PC-3 (cell line): Measurements from ENCODE around the gene CXCL13.

Source experiments
- EZH2 ChIP-seq: fragments of 300-600 bp; sonication (generic); IDR thresholded peaks from one replicate; pipeline ENCODE4 v1.6.1; 2017; ENCODE audit warnings: antibody characterized with exemption, mild to moderate bottlenecking, low read length; ENCODE audit not compliant: unreplicated experiment
- TF ChIP-seq, protein P1 (sequence below): fragments of 300-600 bp; sonication (generic); conservative IDR thresholded peaks from 2 replicates; pipeline ENCODE4 v1.5.1; 2017; ENCODE audit warnings: antibody characterized with exemption, low read depth, mild to moderate bottlenecking, low read length

DNA sequence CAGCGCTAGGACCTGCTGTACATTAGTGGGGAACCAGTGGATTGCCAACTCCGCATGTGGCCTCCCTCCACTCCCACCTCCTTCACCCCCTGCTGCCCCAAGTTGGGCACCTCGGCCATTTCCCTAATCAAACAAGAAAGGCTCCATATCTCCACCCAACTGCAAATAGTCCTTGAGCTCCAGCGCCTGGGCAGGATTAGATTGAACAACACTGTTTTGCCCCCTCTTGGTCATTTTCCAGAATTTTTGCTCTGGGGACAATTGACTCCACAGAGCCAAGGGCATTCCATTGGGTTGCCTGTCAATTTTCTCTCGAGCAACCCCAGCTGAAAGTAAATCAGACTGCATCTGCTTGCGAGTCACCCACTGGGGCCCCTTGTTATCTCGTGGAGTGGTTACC, 29.6 kb downstream of the CXCL13 start:
- TF ChIP-seq, protein P1, sequence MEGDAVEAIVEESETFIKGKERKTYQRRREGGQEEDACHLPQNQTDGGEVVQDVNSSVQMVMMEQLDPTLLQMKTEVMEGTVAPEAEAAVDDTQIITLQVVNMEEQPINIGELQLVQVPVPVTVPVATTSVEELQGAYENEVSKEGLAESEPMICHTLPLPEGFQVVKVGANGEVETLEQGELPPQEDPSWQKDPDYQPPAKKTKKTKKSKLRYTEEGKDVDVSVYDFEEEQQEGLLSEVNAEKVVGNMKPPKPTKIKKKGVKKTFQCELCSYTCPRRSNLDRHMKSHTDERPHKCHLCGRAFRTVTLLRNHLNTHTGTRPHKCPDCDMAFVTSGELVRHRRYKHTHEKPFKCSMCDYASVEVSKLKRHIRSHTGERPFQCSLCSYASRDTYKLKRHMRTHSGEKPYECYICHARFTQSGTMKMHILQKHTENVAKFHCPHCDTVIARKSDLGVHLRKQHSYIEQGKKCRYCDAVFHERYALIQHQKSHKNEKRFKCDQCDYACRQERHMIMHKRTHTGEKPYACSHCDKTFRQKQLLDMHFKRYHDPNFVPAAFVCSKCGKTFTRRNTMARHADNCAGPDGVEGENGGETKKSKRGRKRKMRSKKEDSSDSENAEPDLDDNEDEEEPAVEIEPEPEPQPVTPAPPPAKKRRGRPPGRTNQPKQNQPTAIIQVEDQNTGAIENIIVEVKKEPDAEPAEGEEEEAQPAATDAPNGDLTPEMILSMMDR: no peak
- TF ChIP-seq EZH2: no peak
